Osteoblast (primary cell): ENCODE results near the gene CCDC138. TPM values are rescaled to one million over a fixed set of nuclear protein-coding genes. Genes with fewer than 3 reads are reported as not detected.

Source experiments
- DNase-seq: peaks from one replicate; pipeline ENCODE4 v3.0.0; 2011; ENCODE audit warnings: low spot score, mixed read lengths; ENCODE audit not compliant: insufficient read length; ENCODE audit errors: missing footprints
- H2AFZ ChIP-seq: 2 replicates; pipeline ENCODE4 v1.6.0; 2011; ENCODE audit warnings: mild to moderate bottlenecking, low read length
- H3K27ac ChIP-seq: 2 replicates; pipeline ENCODE4 v1.5.1; 2011; ENCODE audit warnings: mild to moderate bottlenecking, low read depth, low read length, moderate library complexity
- H3K27me3 ChIP-seq: 2 replicates; pipeline ENCODE4 v1.6.0; 2012; ENCODE audit warnings: mild to moderate bottlenecking, control low read depth, inconsistent platforms, low read length, moderate library complexity; ENCODE audit not compliant: insufficient read depth
- H3K36me3 ChIP-seq: 2 replicates; pipeline ENCODE4 v1.5.1; 2011; ENCODE audit warnings: mild to moderate bottlenecking, low read length, control low read depth, moderate library complexity; ENCODE audit not compliant: insufficient read depth
- H3K4me1 ChIP-seq: 2 replicates; pipeline ENCODE4 v1.5.1; 2011; ENCODE audit warnings: mild to moderate bottlenecking, low read length, control low read depth, moderate library complexity; ENCODE audit not compliant: insufficient read depth
- H3K4me2 ChIP-seq: 2 replicates; pipeline ENCODE4 v1.6.0; 2011; ENCODE audit warnings: mild to moderate bottlenecking, low read length; ENCODE audit not compliant: insufficient read depth
- H3K4me3 ChIP-seq: fragments of 200-600 bp; sonication (generic); 3 replicates; pipeline ENCODE4 v1.5.1; 2012; ENCODE audit warnings: mild to moderate bottlenecking, low read length, inconsistent platforms; ENCODE audit not compliant: insufficient read depth
- H3K79me2 ChIP-seq: 2 replicates; pipeline ENCODE4 v1.6.0; 2012; ENCODE audit warnings: mild to moderate bottlenecking, low read length, control low read depth, inconsistent platforms; ENCODE audit not compliant: insufficient read depth
- H3K9me3 ChIP-seq: 2 replicates; pipeline ENCODE4 v1.5.1; 2011; ENCODE audit warnings: low read depth, low read length, control low read depth
- H4K20me1 ChIP-seq: 2 replicates; pipeline ENCODE4 v1.6.0; 2012; ENCODE audit warnings: mild to moderate bottlenecking, low read length, control low read depth; ENCODE audit not compliant: insufficient read depth
- CTCF ChIP-seq: IDR thresholded peaks from 2 replicates; pipeline ENCODE4 v1.5.1; 2011; ENCODE audit warnings: mild to moderate bottlenecking, low read depth, low read length, moderate library complexity; ENCODE audit errors: extremely low read depth
- total RNA-seq: library from RNA; depleted of rRNA; stranded (reverse); fragments of >200 nt; gene quantifications from 2 replicates; pipeline ENCODE4 v1.2.3, GENCODE V29; 2012

Gene CCDC138
- total RNA-seq, 1 donor = 5.1 TPM

- Histone ChIP-seq H4K20me1 (no peaks in the 10 kb centered on the region), H3K27ac (no peak overlapping the region), H3K4me1 (no peaks in the 10 kb centered on the region), H3K9me3 (no peaks in the 10 kb centered on the region), H2AFZ (no peak overlapping the region), H3K79me2 (no peaks in the 10 kb centered on the region), H3K4me2 (no peak overlapping the region), H3K27me3 (no peaks in the 10 kb centered on the region), H3K4me3 (no peak overlapping the region), H3K36me3 (peaks cover 7% of the 10 kb centered on the region)
- DNase-seq = no peak
- TF ChIP-seq CTCF = no peak
Observed at GRCh38 chr2:108803045-108803736, 16.6 kb downstream of the CCDC138 start.

GRCh38 chr2:108805032-108805431 is 18.5 kb downstream of the CCDC138 start:
- DNase-seq = no peak
- H3K4me2 ChIP-seq = no peak overlapping the region

GRCh38 chr2:108805782-108806181 is 19.2 kb downstream of the CCDC138 start:
- no peak for TF ChIP-seq CTCF

More at GRCh38 chr2:108805032-108805431, 18.5 kb downstream of the CCDC138 start:
- no peak overlapping the region for H3K4me3 ChIP-seq
- no peaks in the 10 kb centered on the region for H3K9me3 ChIP-seq
- H3K27ac ChIP-seq = no peak overlapping the region
- peaks cover 3% of the 10 kb centered on the region for H3K36me3 ChIP-seq
- no peak overlapping the region for H2AFZ ChIP-seq
- H3K27me3 ChIP-seq = no peaks in the 10 kb centered on the region
- no peaks in the 10 kb centered on the region for H4K20me1 ChIP-seq
- no peaks in the 10 kb centered on the region for H3K4me1 ChIP-seq
- H3K79me2 ChIP-seq = peaks cover 4% of the 10 kb centered on the region
- no peak for TF ChIP-seq CTCF

GRCh38 chr2:108806371-108807113 is 20.0 kb downstream of the CCDC138 start:
- H2AFZ ChIP-seq = no peak overlapping the region

More at GRCh38 chr2:108805782-108806181, 19.2 kb downstream of the CCDC138 start:
- Histone ChIP-seq H3K4me3 (no peak overlapping the region), H2AFZ (no peak overlapping the region), H3K4me1 (no peaks in the 10 kb centered on the region), H3K27me3 (no peaks in the 10 kb centered on the region), H3K79me2 (peaks cover 7% of the 10 kb centered on the region), H3K27ac (no peak overlapping the region), H3K4me2 (no peak overlapping the region), H4K20me1 (no peaks in the 10 kb centered on the region), H3K9me3 (no peaks in the 10 kb centered on the region), H3K36me3 (peaks cover 3% of the 10 kb centered on the region)
- no peak for DNase-seq

More at GRCh38 chr2:108806371-108807113, 20.0 kb downstream of the CCDC138 start:
- Histone ChIP-seq H3K79me2 (peaks cover 8% of the 10 kb centered on the region), H4K20me1 (no peaks in the 10 kb centered on the region), H3K4me3 (no peak overlapping the region), H3K4me1 (no peaks in the 10 kb centered on the region), H3K36me3 (peaks cover 3% of the 10 kb centered on the region), H3K27ac (no peak overlapping the region), H3K9me3 (no peaks in the 10 kb centered on the region), H3K27me3 (no peaks in the 10 kb centered on the region), H3K4me2 (no peak overlapping the region)
- TF ChIP-seq CTCF = no peak
- no peak for DNase-seq
